Breast epithelium (tissue), 4 donors: Measurements from ENCODE around the gene IL20RA. TPM values are rescaled to one million over a fixed set of nuclear protein-coding genes. Genes with fewer than 3 reads are reported as not detected.

Experiments
- DNase-seq, 2 donors: peaks; one replicate each; pipeline ENCODE4 v3.0.0-alpha.2; 2019; ENCODE audit warnings: low spot score in 2 of 2
- H3K27ac ChIP-seq, 2 donors: fragments of 200-600 bp; sonication (generic) in 1 of 2; one replicate each; pipeline ENCODE4 v1.5.1; 2016 to 2019; ENCODE audit warnings: mild to moderate bottlenecking in 1 of 2
- H3K27me3 ChIP-seq, 2 donors: fragments of 200-600 bp; sonication (generic) in 1 of 2; one replicate each; pipeline versions ENCODE4 v1.5.1 to v1.6.0; 2017 to 2019; ENCODE audit warnings: control low read depth in 1 of 2, mild to moderate bottlenecking in 1 of 2
- H3K36me3 ChIP-seq: fragments of 200-600 bp; one replicate; pipeline ENCODE4 v1.5.1; 2019
- H3K4me1 ChIP-seq, 2 donors: fragments of 200-600 bp; sonication (generic); one replicate each; pipeline ENCODE4 v1.5.1; 2016 to 2019; ENCODE audit warnings: control low read depth in 1 of 2
- H3K4me3 ChIP-seq, 3 donors: fragments of 200-600 bp; sonication (generic); 1 replicate in 2 of 3; 2 replicates in 1 of 3; pipeline ENCODE4 v1.5.1; 2016 to 2019; ENCODE audit warnings: mild to moderate bottlenecking in 3 of 3, moderate library complexity in 2 of 3
- H3K9me3 ChIP-seq, 2 donors: fragments of 200-600 bp; sonication (generic) in 1 of 2; one replicate each; pipeline ENCODE4 v1.5.1; 2016 to 2019; ENCODE audit warnings: control low read depth in 1 of 2
- CTCF ChIP-seq, 3 donors: fragments of 450-650 bp; IDR thresholded peaks; one replicate each; pipeline ENCODE4 v1.5.1; 2016 to 2017; ENCODE audit warnings: antibody characterized with exemption in 3 of 3, mild to moderate bottlenecking in 3 of 3, moderate library complexity in 3 of 3
- POLR2A ChIP-seq: fragments of 450-650 bp; IDR thresholded peaks from one replicate; pipeline ENCODE4 v1.6.1; 2016; ENCODE audit warnings: antibody characterized with exemption, mild to moderate bottlenecking, moderate library complexity
- POLR2AphosphoS5 ChIP-seq, 3 donors: sonication (generic); formaldehyde crosslinking; IDR thresholded peaks; one replicate each; pipeline ENCODE4 v1.6.1; 2017; ENCODE audit warnings: antibody characterized with exemption in 3 of 3
- intact Hi-C: fragments of 100-400 bp; cut with DNase I; formaldehyde crosslinking; loops from one replicate; pipeline ENCODE4 v1.15.1; 2023; ENCODE audit warnings: low total_unique reads
- total RNA-seq, 3 donors: library from RNA; depleted of rRNA; stranded (reverse); fragments of >200 nt; gene quantifications; one replicate each; pipeline ENCODE4 v1.1.0, GENCODE V29; 2016

The IL20RA gene
- total RNA-seq, 3 donors from 2014 or later, result 1.6 to 69.8 (median 49.2) TPM

- Histone ChIP-seq H3K27me3 (no peaks in the 10 kb centered on the region), H3K36me3 (no peaks in the 10 kb centered on the region), H3K4me1 (no peaks in the 10 kb centered on the region), H3K4me3 (no peak overlapping the region), H3K27ac (no peak overlapping the region), H3K9me3 (no peaks in the 10 kb centered on the region)
- intact Hi-C loops, result no loop called here
- TF ChIP-seq POLR2AphosphoS5 (IDR thresholded peaks at IDR 0.05), result no peak
- DNase-seq, result no peak
These were observed 13.3 kb upstream of the IL20RA start for GRCh38 chr6:137058037-137058436.

GRCh38 chr6:137056121-137056880 is 11.5 kb upstream of the IL20RA start:
- Histone ChIP-seq H3K36me3 (no peaks in the 10 kb centered on the region), H3K9me3 (no peaks in the 10 kb centered on the region), H3K27ac (no peak overlapping the region), H3K27me3 (no peaks in the 10 kb centered on the region), H3K4me1 (no peaks in the 10 kb centered on the region), H3K4me3 (no peak overlapping the region)
- intact Hi-C loops, result no loop called here
- TF ChIP-seq POLR2A (no peak), POLR2AphosphoS5 (IDR thresholded peaks at IDR 0.05) (no peak), CTCF (IDR thresholded peaks at IDR 0.05) (no peak)
- DNase-seq, result no peak

- Histone ChIP-seq H3K27ac (no peak overlapping the region), H3K27me3 (no peaks in the 10 kb centered on the region), H3K9me3 (no peaks in the 10 kb centered on the region), H3K36me3 (no peaks in the 10 kb centered on the region), H3K4me1 (peaks cover 0 to 4% of the 10 kb centered on the region in 2 donors), H3K4me3 (no peak overlapping the region)
- DNase-seq, result no peak
- TF ChIP-seq POLR2AphosphoS5 (IDR thresholded peaks at IDR 0.05), result no peak
- TF ChIP-seq CTCF (IDR thresholded peaks at IDR 0.05), result no peak
- no peak for TF ChIP-seq POLR2A
- intact Hi-C loops, result no loop called here
These were observed 7.2 kb upstream of the IL20RA start for GRCh38 chr6:137051790-137052472.

GRCh38 chr6:137049095-137049494 is 4.3 kb upstream of the IL20RA start:
- no peak for DNase-seq
- TF ChIP-seq POLR2A (no peak), POLR2AphosphoS5 (IDR thresholded peaks at IDR 0.05) (no peak), CTCF (IDR thresholded peaks at IDR 0.05) (no peak)
- Histone ChIP-seq H3K27ac (no peak overlapping the region), H3K4me1 (peaks cover 0 to 4% of the 10 kb centered on the region in 2 donors), H3K9me3 (no peaks in the 10 kb centered on the region), H3K36me3 (no peaks in the 10 kb centered on the region), H3K27me3 (no peaks in the 10 kb centered on the region), H3K4me3 (no peak overlapping the region)
- intact Hi-C loops, result no loop called here

- Histone ChIP-seq H3K27me3 (no peaks in the 10 kb centered on the region), H3K36me3 (no peaks in the 10 kb centered on the region), H3K27ac (peak overlapping the region; percentile 62 to 66), H3K9me3 (no peaks in the 10 kb centered on the region), H3K4me3 (no peak overlapping the region), H3K4me1 (peaks cover 0 to 4% of the 10 kb centered on the region in 2 donors)
- no peak for DNase-seq
- intact Hi-C loops, result no loop called here
- no peak for TF ChIP-seq CTCF (IDR thresholded peaks at IDR 0.05)
- TF ChIP-seq POLR2A, result no peak
- TF ChIP-seq POLR2AphosphoS5 (IDR thresholded peaks at IDR 0.05), result no peak
These were observed 2.2 kb upstream of the IL20RA start for GRCh38 chr6:137046871-137047412.
